ENCODE data around the gene NLRX1.
A peak's percentile ranks its signal among the peaks of the same experiment; 100 is the strongest.
"Not testable (repeated sequence)": the region's sequence is repeated elsewhere in the genome, so short reads cannot be mapped to it uniquely, and the experiment has no call there.

Gene NLRX1

DNA sequence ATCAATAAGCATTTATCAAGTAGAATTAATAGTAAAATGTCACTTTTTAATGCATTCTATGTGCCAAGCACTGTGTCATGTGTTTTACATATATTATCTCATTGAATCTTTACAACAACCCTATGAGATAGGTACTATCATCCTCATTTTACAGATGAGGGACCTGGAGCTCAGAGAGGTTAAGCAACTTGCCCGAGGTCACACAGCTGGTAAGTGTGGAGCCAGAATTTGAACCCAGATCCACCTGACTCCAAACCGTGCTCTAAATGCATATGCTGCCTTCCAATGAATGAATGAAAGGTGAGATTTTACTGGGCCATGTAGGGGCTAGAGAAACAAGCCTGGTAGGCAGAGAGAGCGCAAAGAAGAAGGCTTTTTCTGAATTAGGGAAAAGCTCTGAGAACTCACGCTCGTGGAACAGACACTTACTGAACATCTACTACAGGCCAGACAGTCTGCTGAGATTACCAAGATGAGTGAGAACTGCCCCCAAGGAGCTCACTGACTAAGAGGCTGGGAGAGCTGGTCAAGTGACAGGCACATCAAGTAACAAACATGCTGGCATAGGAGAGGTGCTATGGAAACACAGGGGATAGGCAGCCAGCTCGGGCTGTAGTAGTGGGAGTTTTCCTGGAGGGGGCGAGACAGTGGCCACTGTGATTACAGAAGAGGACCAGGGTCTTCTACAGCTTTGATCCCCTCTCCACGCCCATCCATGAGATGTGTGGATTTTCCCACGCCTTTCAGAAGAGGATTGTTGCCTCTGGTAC, 15.3 kb upstream of the NLRX1 start:
- DNase-seq, result no peak

DNA sequence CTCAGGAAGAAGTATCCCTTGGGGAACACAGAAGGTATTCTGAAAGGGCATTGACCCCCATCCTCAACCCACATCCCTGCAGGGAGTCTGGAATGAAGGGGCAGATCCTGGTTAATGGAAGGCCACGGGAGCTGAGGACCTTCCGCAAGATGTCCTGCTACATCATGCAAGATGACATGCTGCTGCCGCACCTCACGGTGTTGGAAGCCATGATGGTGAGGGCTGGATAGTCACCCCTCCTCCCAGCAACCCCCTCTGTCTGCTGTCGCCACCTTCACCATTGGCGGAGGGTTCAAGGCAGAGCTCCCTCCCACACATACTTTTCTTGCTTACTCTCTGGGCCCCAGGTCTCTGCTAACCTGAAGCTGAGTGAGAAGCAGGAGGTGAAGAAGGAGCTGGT, 14.3 kb upstream of the NLRX1 start:
- DNase-seq, result no peak

DNA sequence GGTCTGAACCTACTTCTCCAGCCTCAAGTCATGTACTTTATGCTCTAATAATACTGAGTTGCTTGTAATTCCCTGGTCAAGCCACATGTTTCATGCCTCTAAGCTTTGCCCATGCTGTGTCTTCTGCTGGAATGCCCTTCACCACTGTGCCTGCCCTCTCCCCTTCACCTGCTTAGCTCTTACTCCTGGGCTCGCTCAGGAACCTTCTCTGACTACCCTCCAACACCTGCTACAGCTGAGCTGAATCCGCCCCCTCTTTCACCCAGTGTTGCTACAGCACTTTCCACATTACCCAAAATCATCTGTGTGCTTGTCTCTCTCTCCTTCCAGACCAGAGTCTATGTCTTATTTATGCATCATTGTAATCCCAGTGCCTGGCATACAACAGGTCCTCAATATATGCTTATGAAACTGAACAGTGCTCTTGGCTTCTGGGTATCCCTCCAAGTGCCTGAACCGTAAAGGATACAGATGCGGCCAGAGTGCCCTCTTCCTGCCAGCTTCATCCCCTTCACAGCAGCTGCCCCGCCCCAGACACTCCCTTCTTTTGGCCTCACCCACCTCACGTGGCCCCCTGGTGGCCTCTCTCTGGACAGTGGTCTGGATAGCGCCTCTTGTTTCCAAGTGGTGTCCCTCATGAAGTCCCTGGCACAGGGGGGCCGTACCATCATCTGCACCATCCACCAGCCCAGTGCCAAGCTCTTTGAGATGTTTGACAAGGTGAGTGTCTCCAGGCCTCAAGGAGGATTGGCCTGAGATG, 12.6 kb upstream of the NLRX1 start:
- no peak for DNase-seq

DNA sequence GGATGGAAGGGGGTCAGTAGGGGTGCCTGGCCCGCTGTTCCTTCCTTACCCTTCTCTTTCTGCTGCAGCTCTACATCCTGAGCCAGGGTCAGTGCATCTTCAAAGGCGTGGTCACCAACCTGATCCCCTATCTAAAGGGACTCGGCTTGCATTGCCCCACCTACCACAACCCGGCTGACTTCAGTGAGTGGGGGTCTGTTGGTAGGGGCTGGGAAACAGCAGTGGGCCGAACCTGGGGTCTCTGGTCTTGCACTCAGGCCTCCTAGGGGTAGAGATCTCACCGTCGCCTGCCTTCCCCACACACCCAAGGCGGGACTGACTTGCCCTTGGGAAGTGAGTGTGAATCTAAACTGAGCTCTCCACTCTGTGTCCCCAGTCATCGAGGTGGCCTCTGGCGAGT, 12.0 kb upstream of the NLRX1 start:
- DNase-seq, result no peak

DNA sequence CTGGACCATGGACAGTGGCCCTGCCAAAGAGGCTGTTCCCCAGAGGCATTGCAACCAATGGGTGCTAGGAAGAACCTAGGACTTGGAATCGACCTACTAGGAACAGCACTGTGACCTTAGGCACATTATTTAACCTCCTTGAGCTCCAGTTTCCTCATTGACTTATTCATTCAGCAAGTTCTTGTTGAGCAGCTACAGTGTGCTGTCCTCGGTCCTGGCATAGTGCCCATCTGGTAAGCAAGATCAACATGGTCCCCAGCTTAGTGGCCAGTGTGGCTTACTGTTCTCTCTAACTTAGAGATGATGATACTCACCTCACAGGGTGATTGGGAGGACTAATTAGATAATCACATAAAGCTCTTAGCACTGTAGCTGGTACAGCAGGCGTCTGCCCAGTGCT, 11.5 kb upstream of the NLRX1 start:
- no peak for DNase-seq

DNA sequence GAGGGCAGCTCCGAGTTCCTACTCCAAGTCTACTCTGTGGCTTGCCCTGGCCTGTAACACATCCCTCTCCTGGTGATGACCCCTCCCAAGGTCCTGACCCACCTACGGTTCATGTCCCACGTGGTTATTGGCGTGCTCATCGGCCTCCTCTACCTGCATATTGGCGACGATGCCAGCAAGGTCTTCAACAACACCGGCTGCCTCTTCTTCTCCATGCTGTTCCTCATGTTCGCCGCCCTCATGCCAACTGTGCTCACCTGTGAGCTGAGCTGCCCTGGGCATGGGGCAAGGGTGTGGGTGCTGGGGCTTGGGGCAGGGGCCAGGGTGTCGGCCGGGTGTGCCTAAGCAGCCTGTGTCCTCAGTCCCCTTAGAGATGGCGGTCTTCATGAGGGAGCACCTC, 10.1 kb upstream of the NLRX1 start:
- DNase-seq, result no peak

DNA sequence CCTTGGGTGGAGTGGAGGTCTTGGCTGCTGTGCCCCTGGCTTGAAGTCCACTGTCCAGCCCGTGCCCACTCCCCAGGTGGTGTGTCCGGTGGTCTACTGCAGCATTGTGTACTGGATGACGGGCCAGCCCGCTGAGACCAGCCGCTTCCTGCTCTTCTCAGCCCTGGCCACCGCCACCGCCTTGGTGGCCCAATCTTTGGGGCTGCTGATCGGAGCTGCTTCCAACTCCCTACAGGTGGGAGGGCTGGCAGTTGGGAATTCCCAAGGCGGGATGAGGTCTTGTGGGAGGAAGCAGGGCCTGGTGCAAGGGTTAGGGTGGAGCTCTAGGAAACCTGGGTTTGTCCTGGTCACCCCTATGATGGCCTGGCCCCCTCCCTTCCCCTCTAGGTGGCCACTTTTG, 8.4 kb upstream of the NLRX1 start:
- no peak for DNase-seq

DNA sequence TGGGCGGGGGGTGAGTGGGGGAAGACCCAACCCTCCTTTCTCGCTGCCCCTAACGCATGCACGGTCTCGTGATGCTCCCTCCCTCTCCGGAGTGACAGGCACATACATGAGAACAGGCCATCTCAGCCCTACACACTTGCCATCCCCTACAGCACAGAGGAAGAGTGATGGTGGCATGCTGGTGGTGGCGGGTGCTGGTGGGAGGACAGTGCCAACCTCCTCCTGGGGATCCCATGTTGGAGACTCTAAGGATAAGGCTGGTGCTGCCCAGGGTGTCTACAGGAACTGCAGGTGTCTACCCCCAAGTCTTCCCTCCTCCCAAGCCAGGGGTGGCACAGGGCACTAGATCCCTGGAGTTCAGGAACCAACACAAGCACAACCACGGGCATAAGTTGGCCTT, 6.7 kb upstream of the NLRX1 start:
- DNase-seq, result no peak

DNA sequence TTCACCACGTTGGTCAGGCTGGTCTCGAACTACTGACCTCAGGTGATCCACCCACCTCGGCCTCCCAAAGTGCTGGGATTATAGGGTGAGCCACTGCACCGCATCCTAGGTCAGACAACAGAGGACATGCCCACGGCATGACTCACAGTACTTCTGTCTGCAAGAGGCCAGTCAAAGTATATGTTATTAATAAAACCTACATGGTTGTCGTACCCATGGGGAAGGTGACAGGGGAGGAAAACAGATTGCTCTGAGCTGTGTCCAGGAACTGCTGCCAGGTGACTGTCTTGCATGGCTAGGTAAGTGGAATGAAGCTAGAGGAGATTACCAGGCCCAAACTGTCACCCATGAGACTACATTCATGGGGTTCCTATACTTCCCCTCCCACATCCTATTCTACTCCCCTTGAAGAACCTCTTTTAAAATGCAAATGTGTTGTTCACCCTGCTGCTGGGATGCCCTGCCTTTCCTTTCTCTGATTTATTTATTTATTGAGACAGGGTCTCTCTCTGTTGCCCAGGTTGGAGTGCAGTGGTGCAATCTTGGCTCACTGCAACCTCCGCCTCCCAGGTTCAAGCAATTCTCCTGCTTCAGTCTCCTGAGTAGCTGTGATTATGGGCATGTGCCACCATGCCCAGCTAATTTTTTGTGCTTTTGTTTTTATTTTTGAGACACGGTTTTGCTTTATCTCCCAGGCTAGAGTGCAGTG, 2.0 kb upstream of the NLRX1 start:
- DNase-seq, result peak in 1 of 2 experiments; percentile 3

DNA sequence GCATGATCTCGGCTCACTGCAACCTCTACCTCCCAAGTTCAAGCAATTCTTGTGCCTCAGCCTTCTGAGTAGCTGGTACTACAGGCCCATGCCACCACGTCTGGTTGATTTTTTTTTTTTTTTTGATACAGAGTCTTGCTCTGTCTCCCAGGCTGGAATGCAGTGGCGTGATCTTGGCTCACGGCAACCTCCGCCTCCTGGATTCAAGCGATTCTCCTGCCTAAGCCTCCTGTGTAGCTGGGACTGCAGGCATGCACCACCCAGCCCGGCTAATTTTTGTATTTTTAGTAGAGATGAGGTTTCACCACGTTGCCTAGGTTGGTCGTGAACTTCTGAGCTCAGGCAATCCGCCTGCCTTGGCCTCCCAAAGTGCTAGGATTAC, 1.5 kb upstream of the NLRX1 start:
- not testable (repeated sequence) for DNase-seq

DNA sequence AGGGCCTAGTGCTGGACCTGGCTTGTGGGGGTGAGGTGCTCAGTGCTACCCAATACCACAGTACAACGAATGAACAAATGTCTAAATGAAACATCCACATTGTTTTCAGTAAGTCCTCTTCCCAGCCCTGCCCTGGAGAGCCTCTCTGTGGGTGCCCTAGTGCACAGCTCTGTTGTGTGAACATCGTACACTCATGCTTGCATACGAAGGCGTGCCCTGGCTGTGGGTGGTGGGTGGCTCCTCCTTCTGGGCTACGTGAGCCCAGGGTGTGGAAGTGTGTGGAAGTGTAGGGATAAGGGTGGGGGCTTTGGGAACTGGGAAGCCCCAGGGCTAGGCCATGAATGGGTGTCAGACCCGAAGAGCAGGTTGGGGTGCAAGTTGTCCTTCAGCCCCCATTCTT, 592 bp upstream of the NLRX1 start:
- no peak for DNase-seq

DNA sequence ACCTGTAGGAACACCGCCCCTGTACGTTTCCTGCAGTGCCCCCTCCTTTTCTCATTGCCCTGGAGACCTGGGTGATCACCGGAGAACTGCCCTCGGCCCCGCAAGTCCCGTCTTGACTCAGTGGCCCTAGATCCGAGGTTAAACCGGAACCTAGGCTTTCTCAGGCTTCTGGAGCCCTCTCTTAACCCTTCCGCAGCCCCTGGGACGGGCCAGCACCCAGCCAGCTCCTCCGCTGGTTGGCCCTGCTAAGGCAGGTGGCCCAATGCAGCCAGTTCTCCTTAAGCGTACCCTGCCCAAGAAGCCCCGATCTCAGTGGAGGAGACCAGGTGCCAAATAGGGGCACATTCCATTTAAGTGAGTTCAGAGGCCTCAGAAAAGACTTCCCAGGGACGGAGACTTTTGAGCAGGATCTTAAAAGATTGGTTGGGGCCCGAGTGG, 776 bp downstream of the NLRX1 start:
- no peak for DNase-seq

DNA sequence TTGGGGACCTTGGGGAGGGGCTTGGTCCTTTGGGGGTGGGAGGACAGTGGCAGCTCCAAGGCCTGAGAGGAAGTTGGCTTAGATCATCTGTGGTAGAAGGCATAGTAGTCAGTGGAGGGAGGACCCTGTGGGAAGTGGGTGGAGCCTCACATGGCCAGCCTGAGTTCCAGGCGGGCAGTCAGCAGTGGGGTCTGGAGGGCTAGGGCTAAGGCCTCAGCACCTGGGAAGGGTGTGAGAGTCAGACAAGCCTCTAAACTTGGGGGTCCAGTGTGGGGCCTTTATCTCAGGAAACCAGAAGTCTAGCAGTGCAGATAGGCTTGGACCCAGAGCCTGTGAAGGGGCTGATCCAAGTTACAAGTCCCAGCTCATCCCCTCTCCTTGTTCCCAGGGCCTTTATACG, 4.0 kb downstream of the NLRX1 start:
- no peak for DNase-seq

DNA sequence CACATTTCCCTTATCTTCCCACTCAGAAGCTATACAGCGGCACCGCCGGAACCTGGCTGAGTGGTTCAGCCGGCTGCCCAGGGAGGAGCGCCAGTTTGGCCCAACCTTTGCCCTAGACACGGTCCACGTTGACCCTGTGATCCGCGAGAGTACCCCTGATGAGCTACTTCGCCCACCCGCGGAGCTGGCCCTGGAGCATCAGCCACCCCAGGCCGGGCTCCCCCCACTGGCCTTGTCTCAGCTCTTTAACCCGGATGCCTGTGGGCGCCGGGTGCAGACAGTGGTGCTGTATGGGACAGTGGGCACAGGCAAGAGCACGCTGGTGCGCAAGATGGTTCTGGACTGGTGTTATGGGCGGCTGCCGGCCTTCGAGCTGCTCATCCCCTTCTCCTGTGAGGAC, 4.9 kb downstream of the NLRX1 start:
- no peak for DNase-seq

DNA sequence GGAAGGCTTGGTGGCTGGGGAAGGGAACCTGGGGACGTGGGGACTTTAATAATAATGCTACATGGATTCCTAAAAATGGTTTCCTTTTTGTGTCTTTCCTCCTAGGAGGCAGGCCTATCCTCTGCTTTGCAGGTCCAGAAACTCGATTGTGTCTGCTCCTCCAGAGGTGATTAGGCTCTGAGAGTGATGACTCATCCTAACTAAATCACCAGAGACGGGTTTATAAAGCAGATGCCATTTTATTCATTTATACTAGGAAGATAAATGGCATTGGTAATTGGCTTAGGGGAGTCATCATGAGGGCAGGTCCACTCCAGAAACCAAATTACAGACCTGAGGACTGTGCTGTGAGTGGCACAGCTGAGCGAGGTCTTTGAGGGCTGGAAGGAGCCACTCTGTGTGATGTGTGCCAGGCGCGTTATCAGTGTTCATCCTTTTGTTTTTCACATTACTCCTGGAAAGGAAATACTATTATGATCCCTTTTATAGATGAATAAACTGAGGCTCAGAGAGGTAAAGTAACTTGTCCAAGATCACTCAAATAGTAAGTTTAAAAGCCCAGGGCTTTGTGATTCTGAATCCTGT, 7.1 kb downstream of the NLRX1 start:
- no peak for DNase-seq

DNA sequence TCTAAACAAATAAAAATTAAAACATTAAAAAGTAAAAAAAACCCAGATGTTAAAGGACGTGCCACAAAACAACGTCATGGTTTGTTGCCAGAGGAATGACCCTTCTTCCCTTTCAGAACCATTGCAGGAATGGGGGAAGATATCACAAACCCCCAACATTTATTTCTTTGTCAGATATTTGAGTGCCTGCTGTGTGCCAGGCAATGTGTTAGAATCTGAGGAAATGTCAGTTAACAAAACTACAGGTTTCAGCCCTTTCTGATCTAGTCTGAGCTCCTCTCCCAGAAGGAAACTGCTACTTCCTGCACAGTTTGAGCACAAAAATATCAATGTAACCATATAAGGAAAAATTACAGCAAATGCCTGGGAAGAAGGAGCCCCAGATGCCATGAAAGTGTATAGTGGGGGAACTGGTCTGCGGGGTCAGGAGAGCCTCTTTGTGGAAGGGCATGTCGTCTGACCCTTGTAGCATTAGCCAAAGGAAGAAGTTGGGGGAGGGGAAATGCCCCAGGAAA, 9.7 kb downstream of the NLRX1 start:
- DNase-seq, result no peak

DNA sequence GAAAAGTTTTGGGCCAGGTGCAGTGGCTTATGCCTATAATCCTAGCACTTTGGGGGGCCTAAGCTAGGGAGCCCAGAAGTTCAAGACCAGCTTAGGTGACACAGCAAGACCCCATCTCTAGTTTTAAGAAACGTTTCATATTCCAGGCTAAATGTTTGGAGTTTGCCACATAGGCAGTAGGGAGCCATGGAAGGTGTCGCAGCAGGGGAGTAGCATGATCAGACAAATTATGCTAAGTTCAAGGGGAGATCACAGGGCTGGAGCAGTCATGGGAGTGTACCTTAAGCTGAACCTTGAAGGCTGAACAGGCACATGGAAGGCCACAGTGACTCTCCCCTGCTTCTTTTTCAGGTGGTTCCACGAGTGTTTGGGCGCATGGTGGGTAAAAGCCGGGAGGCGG, 10.8 kb downstream of the NLRX1 start:
- no peak for DNase-seq

DNA sequence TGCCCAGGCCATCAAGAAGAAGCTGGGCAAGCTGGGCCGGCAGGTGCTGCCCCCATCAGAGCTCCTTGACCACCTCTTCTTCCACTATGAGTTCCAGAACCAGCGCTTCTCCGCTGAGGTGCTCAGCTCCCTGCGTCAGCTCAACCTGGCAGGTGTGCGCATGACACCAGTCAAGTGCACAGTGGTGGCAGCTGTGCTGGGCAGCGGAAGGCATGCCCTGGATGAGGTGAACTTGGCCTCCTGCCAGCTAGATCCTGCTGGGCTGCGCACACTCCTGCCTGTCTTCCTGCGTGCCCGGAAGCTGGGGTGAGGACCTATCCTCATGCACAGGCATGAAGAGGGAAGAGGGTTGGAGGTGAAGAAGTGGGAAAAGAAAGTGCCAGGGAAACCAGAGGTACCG, 11.5 kb downstream of the NLRX1 start:
- no peak for DNase-seq

DNA sequence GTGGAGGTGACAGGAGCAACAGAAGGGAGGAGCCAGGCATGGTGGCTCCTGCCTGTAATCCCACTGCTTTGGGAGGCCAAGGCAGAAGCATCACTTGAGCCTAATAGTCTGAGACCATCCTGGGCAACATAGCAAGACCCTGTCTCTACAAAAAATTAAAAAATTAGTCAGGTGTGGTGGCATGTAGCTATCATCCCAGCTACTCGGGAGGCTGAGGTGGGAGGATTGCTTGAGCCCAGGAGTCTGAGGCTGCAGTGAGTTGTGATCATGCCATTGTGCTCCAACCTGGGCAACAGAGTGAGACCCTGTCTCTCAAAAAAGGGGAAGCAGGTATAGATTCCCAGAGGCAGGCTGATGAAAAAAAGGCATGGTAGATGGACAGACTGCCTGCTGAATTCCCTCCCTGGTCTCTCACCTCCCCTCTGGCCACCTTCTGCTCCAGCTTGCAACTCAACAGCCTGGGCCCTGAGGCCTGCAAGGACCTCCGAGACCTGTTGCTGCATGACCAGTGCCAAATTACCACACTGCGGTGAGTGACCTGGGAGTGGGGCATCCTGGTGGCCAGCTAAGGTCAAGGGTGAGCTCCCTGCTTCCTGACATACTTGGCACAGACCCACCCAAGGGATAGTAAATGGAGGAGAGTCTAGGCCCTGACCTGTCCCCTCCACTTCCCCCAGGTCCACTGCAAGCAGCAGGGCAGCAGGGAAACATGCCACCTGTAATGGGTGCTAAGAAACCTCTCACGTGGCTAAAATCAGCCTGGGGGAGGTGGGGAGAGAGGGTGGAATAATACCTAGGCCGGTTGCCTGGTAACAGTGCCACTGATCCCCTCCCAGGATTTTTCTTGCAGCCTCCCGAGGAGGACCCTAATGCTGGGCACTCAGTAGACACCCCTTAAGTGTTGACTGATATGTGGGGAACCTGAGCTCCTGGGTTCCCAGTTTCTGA, 12.5 kb downstream of the NLRX1 start:
- no peak for DNase-seq

DNA sequence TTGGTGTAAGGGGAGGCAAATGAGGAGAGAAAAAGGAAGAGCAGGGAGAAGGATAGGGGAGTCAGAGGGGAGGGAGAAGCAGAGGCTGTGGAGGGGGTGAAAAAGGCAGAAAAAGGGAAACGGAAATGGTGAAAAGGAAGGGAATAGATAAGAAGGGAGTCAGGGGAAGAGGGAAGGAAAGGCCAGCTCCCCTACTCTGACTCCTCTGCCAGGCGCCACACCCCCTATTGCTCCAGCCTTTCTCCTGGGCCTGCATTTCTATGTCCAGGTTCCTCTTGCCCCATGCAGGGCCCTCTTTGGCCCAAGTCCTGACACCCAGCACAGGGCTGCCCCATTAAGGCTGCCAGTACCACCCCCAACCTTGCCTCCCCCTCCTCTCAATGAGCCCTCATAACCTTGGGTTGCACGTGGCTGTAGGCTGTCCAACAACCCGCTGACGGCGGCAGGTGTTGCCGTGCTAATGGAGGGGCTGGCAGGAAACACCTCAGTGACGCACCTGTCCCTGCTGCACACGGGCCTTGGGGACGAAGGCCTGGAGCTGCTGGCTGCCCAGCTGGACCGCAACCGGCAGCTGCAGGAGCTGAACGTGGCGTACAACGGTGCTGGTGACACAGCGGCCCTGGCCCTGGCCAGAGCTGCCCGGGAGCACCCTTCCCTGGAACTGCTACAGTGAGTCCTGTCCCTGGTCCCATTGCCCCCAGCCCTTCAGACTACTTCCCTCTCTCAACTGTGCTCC, 13.3 kb downstream of the NLRX1 start:
- no peak for DNase-seq

DNA sequence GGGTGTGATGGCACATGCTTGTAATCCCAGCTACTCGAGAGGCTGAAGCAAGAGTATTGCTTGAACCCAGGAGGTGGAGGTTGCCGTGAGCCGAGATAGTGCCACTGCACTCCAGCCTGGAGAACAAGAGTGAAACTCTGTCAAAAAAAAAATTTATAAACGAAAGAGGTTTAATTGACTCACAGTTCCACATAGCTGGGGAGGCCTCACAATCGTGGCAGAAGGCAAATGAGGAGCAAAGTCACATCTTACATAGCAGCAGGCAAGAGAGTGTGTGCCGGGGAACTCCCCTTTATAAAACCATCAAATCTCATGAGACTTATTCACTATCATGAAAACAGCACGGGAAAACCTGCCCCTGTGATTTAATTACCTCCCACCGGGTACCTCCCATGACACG, 15.9 kb downstream of the NLRX1 start:
- not testable (repeated sequence) for DNase-seq

All from cerebellar nuclear complex (tissue), 1 donor.